AG08395 (cell line): ENCODE data around the gene CDKN2B-AS1.

Experiments
- DNase-seq: peaks from one replicate; pipeline ENCODE4 v3.0.0; 2012; ENCODE audit warnings: mixed read lengths, low spot score

Gene CDKN2B-AS1

DNA sequence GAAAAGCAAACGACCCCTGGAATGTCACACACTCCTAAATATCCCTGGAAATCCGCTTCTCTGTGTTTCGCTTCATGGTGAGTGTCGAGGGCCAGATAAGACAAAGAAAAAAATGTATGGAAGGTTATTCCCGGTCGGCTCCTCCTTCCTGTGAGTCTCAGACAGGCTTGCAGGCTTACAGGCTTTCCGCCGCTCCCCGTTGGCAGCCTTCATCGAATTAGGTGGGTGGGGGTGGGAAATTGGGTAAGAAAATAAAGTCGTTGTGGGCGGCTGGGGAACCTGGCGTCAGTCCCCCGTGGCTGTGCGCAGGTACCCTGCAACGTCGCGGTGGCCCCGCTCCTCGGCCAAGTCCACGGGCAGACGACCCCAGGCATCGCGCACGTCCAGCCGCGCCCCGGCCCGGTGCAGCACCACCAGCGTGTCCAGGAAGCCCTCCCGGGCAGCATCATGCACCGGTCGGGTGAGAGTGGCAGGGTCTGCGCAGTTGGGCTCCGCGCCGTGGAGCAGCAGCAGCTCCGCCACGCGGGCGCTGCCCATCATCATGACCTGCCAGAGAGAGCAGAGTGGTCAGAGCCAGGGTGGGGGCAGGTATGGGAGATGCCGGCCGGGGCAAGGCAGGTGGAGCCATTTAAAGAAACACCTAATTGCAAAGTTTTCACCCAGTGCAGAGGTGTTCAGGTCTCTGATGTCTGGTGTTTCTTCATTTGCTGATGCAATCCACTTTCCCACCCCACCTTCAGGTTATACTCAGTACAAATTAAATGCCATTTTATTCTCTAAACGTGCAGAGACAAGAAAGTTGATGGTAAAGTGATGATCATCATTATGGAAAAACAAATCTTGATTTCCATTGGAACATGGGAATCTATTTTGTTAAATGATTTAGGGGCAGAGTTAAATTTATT is 11.4 kb downstream of the CDKN2B-AS1 start:
- DNase-seq = no peak

DNA sequence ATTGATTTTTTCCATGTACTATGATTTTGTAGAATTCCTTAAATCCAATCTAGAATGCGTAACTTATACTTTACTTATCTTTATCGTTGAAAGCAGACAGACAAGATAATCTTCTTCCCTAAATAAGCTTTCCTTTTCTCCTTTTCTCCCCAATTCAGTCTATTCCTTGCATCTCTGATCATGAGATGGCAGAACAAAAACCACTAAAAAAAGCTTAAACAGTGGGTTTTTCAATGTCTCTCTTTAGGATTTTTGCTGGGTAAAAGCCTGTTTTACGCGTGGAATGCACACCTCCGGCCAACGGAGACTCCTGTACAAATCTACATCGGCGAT is 13.8 kb downstream of the CDKN2B-AS1 start:
- DNase-seq = no peak

DNA sequence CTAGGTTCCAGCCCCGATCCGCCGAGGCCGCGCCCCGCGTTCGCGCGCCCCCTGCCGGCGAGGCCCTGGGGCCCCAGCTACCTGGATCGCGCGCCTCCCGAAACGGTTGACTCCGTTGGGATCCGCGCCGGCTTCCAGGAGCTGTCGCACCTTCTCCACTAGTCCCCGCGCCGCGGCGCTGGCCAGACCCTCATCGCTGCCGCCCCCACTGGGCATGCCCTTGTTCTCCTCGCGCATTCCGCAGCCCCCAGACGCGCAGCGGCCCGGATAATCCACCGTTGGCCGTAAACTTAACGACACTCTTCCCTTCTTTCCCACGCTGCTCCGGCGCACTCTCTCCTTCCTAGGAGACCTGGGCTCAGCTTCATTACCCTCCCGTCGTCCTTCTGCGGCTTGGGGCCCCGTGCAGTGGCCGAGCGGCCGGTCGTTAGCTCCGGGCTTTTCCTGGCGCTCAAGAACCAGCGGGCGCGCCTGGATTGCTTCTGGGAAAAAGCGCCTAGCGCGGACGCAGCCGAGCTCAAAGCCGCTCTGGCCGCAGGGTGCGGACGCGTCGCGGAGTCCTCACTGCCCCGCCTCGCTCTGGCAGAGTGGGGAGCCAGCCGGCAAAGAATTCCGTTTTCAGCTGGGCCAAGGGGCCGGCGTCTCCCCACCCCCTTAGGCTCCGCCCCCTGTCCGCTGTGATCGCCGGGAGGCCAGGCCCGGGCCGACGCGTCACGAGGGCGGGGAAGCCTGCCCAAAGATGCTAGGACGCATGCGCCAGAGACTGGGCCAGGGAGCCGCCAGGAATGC is 14.3 kb downstream of the CDKN2B-AS1 start, which contains the start of gene CDKN2B:
Gene CDKN2B (minus strand): TSS at position 589 of the 789 bp plus-strand sequence. CDS start 352 bp downstream, at position 237.
- peak; percentile 100 for DNase-seq

DNA sequence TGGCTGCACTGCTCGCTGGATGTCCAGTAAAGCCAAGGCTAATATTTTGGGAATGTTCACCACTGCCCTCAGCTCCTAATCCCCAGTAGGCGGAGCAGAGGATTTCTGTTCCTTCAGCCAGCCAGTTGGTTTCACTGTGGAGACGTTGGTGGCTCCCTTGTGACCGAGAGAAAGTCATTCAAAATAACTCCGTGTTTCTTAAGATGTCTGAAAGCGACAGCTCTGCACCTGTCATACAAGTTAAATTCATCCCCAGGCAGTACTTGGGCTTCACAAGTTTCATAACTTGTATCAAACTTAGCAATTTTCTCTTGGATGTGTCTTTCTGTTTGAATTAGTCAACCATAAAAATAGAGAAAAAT is 14.9 kb downstream of the CDKN2B-AS1 start:
- DNase-seq = no peak

DNA sequence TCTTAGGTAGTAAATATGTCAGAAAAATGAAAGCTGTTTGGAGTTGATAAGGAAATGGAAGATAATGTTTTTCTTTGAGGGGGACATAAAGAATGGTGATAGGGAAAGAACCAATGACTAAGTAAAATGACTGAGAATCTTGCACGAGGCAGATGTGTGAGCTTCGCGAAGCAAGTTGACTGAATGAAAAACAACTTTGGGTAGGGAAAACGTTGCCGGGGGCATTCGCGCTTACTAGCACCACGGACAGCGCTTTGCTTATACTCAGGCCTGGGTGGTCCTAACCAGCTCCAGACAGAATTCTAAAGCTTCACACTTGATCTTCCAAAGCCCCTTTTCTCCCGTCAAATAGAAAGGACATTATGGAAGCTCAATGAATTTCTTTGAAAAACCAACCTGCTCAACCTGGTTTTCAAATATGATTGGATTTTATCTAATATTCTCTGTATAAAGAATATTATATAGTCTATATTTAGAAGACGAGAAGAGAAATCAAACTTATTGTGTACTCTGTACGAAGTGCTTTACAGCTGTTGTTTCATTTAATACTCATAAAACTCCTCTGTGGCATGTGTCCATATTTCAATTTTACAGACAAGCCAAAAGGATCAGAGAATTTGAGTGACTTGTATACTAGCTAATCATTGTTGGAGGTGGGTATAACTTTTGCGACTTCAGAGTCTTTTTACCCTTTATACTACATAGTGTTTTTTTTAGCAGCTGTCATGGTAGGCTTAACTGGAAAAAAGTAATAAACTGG is 16.5 kb downstream of the CDKN2B-AS1 start:
- no peak for DNase-seq

DNA sequence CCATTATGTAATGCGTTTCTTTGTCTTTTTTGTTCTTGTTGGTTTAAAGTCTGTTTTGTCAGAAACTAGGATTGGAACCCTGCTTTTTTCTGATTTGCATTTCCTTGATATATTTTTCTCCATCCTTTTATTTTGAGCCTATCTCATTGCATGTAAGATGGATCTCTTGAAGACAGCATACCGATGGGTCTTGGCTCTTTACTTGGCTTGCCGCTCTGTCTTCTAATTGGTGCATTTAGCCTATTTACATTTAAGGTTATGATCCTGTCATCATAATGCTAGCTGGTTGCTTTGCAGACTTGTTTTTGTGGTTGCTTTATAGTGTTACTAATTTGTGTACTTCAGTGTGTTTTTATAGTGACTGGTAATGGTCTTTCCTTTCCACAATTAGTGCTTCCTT is 27.8 kb downstream of the CDKN2B-AS1 start:
- no peak for DNase-seq

DNA sequence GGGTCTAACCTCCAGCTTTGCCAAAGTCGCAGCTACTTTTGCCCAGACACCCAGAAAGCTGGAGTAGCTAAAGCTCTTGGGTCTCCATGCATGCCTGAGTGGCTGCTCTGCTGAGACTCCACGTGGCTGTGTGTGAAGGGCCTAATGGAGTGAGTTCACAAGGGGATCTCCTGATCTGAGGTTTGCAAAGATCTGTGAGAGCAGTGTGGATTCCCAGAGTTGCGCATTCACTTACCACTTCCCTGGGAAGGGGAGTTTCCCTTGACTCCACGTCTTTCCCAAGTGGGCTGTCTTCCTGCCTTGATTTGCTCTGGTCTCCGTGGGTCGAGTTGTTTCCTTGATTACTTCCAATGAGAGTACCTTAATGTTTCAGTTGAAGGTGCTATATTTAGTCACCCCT is 32.1 kb downstream of the CDKN2B-AS1 start:
- DNase-seq = no peak

DNA sequence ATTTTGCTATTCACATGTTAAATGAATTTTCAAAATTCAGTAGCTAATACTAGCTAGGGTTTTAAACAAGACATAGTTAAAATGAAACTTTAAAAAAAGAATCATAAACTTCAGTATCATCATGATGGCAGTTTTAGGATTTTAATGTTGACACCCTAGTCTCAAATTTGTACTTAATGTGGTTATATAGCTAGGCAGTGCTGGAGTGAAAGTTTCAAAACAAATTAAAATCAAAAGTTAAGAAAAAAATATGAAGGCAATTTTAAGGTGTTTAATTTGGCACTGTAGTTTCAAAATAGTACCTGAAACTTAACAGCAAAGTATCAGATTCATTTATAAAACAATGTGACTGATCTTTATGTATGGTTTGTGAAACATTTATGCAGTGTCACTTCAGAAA is 33.8 kb downstream of the CDKN2B-AS1 start:
- DNase-seq = no peak

DNA sequence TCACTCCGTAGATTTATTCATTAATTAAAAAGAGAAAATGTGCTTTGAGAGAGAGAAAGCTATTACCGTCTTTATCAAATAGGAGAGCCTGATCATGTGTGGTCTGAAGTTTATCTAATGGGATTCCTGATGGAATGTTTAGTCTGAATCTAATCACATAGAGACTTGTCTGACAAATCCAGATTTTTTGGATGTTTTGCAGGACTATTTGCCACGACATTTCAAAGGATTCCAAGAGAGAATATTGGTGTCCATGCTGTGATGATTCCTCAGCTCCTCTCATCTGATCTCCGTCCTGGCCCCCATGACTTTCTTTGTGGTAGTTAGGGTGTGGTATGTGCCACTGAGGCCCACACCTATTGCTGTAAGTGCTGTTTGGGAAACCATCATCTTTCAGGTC is 34.6 kb downstream of the CDKN2B-AS1 start:
- no peak for DNase-seq

DNA sequence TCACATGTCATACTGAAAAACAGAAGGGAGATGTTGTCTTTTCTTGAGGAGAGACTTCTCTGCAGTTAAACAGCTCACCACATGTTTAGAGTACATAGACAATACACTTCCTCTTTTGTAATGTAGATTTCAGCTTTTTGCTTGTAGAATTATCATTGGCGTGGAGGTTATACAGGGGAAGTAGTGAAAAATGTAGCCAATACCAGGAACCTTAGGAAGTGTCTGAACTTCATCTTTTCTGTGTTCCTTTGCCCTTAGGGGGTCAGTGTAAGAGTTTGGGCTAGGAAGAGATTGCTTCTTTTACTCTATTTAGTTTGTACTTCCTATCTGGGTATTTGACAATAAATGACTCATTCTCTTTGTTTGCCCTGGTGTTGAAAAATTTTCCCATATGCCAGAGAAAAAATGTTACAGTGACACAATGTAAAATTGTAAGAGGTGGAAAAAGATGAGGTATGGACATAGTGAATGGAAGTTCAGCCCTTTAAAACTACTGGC is 35.6 kb downstream of the CDKN2B-AS1 start:
- DNase-seq = peak; percentile 54

DNA sequence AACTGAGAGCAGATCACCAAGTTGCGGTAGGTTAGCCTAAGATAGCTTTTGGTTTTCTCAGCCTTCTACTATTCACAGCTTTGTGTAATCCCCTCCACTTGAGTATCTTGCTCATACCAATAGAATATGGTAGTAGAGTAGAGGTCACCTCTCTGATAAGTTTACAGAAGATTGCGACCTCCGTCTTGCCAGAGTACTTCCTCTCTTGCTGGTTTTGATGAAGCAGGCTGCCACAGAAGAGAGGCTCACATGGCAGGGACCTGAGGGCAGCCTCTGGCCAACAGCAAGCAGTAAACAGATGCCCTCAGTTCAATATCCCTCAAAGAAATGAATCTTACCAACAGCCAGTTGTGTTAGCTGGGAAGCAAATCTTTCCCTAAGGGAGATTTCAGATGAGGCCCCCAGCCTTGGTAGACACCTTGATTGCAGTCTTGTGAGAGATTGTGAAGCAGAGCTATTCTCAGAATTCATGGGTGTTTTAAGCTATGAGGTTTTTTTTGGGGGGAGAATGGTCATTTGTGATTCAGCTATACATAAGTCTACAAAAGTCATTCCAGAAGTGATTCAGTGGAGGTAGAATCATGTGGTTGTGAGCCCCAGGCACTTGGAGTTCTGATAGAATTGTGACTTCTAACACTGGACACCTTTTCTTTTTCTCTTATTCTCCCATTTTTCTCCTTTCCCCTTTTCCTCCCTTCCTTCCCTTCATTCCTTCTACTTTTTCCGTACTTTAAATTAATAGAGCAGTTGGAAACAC is 37.2 kb downstream of the CDKN2B-AS1 start:
- DNase-seq = no peak

DNA sequence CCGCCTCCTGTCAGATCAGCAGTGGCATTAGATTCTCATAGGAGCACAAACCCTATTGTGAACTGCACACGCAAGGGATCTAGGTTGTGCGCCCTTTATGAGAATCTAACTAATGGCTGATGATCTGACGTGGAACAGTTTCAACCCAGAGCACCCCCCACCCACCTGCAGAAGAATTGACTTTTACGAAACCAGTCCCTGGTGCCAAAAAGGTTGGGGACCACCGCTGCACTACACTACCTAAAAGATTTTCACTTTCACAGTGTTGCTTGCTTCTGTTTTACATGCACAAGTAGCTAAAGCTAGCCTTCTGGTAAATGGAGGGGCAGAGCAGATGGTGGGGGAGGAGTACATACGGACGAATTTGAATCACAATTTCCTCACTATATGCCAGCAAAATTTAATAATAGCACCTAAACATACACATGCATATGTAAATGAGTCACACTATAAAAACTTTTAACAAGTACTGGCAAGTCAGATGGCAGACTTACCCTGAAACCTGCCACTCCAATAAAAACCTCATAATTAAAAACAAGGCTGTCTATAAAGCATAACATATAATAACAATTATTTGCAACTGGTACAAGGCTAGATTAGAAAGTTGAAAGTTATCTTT is 38.5 kb downstream of the CDKN2B-AS1 start:
- no peak for DNase-seq

DNA sequence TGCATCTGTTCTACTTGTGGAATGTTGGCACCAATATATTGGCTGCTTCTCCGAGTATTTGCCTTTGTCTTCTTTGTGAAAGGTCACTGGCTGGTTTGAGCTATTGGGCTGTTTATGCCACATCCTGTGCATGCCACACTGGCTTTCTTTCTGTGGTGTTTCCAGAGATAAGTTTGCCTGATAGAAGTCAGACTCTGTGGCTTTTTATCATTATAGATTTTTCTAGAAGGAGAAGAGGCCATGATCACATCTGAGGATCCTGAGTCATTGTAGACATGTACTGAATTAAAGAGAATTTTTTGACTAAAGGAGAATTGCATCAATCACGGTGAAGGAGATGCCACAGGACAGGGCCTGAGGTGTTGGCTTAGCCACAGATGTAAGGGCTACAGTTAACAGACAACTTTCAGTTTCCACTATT is 41.0 kb downstream of the CDKN2B-AS1 start:
- DNase-seq = no peak

DNA sequence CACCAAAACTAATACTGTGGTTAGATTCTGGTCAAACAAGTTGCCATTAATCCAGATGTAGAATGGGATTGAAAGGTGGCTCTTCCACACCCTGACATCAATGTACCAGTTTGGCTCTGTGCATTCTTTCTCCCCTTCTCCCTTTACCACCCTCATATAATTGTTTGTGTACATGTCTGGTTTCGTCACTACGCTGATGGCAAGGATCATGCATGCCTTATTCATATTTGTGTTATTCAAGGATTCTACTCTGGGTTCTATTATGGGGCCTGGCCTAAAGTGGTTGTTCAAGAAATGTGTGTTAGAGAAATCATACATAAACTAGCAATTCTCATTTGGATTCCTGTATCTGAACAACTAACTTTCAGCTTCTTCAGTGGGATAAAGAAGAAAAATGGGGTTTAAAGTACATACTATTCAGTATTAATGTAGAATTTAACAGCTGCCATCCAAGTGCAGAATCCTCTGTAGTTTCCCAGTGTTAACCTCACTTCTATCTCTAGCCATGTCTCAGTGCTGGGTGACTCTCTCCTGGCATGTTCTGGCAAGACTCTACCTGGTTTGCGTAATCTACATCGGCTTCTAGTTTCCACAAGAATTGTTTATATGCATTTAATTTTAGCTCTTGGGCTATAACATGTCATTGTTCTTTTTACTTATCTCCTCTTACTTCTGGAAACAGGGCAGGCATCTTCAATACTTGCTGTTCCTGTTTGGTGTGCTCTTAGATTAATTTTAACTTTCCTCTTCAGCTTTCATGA is 42.5 kb downstream of the CDKN2B-AS1 start:
- DNase-seq = no peak

DNA sequence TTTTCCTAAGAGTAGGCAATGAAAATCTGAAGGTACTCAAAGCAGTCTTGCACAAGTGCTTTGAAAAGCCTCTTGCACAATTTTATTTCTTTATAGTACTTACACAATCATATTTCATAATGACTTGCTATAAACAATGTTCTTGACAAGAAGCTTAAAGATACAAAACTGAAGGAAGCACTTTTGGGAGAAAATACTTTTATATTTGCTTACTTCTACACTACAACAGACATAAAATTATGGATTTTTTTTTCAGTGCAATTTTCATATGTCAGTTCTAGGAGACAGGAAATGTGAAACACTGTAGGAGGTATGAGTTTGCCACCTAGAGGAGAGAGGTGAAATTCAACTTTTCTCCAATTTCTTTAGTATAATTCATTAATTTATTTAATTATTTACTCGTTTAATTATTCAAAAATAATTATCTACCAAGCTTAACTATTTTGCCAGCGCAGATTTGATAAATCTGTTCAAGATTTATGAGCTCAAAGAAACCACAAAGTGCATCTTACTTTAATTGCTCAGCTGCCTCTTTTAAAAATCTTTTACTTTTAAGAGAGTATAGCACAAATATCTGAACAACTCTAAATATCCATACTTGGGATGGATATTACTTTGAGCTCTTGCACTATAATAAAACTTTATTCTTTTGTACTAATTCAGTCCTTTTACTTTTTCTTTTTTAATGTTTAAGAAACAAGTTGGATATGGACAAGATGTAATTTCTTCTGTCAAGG is 43.5 kb downstream of the CDKN2B-AS1 start:
- peak; percentile 12 for DNase-seq

DNA sequence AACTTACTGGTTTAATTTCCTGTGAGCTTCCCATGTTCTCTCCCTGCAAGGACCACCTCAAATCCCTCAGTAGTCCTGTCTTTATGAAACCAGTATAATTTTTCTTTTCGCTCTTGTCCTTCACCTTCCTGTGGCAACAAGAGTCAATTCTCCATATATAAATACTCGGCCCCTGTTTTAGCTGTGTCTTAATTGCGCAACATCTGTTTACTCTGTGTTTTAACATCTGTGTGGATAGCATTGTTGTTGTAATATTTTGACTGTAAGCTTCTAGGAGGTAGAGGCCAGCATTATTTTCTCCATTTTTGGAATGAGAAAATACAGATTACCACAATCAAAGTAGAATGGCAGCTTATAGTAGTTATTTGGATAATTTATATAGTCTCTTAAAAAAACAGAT is 44.7 kb downstream of the CDKN2B-AS1 start:
- no peak for DNase-seq

DNA sequence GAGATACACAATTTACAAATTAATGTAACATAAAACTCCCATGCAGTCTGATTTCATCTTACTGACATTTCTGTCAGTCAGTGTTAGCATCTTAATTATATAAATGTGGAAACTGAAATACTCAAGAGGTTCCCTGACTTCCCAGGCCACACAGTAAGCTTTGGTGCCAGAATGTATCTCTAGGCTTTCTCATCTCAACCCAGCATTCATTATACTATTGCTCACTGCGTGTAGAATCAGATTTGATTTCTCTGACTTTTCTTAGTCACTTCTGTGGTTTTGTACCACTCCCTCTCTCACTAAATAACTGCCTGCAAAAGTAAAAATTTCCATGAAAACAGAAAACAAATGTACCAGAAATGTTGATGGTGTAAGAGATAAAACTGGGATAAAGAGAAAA is 46.2 kb downstream of the CDKN2B-AS1 start:
- peak; percentile 74 for DNase-seq

DNA sequence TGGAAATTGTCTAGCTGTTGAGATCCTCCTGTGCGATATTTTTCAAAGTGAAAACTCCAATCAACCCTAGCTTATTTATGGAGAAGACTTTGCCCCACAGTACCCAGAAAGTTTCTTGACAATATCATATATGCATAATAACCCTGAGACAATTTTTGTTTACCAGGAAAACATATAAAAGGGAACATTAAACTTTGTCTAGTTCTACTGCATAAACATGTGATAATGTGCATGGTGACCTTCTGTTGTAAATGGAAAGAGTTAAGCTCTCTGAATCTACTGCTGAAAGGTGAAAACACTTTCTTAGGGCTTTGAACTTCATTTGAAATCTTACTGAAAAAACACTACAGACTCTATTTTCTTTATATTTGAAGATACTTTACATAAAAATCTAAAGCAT is 46.8 kb downstream of the CDKN2B-AS1 start:
- no peak for DNase-seq

DNA sequence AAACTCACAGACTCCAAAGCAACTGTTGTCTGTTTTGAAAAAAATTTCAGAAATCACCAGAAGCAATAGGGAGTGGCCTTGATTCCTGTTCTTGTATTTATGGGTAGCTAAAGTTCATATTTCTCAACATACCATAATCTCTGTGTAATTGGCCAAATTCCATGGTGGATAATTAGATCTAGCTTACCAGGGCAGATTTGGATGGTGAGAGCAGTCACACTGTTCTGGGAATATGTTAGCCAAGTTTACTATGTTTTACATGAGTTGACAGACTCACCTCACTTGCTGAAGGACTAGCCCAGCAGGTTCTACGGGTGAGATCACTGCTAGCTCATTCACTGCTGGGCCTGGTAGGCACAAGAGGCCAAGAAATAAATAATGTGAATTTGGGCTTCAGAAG is 47.2 kb downstream of the CDKN2B-AS1 start:
- DNase-seq = peak; percentile 5

DNA sequence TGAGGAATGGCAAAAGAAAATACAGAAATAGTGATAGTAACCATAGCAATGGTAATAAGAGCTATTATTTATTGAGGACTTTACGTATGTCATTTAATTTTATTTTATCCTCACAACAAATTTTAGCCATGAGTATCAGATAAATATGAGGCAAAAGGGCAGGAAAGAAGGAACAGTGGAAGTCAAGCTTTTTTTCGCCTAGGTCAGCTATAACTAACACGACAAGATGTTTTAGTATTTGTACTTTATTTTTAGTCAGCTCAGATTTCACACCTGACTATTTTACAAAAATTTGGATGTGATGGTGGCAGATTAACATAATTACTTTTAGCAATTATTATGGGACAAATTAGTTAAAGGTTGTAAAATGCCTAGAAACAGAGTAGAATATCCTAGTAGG is 49.3 kb downstream of the CDKN2B-AS1 start:
- DNase-seq = no peak
